Measurements from ENCODE around the gene NES.

Gene NES

DNA sequence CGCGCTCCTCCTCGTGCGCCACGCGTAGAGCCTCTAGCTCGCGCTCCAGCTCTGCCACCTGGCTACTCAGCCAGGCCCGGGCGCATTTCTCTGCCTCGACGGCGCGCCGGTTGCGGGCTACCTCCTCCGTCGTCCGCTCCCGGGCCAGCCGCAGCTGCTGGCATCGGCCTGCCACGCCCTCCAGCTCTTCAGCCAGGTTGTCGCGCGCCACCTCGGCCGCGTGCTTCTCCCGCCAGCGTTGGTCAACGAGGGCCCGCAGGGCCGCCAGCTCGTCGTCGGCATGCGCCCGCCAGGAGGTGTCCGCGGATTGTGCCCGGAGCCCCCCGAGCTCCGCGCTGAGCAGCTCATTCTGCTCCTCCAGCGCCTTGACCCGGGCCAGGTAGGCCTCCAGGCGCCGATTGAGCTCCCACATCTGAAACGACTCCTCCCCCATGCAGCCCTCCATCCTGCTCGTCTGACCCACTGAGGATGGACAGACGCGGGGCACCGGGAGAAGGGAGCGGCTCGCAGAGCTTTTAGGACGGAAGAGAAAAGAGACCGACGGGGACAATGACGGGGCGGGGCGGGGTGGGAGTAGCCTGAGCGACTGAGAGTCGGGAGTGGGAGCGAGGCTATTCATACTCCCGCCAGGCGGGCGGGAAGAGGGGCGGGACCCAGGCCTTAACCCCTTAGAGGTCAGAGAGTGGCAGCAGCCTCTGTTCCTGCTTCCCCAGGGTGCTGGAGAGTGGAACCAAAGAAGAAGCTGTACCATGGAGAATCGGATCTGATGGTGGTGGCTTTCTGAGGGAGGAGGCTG is at the start of gene NES:
NES (minus strand) TSS at position 588 of the 796 bp plus-strand sequence; CDS start at position 445, 143 bp downstream.
- ATAC-seq = no peak

- no peak for ATAC-seq
Measured at GRCh38 chr1:156726549-156727226, 49.5 kb upstream of the NES start.

DNA sequence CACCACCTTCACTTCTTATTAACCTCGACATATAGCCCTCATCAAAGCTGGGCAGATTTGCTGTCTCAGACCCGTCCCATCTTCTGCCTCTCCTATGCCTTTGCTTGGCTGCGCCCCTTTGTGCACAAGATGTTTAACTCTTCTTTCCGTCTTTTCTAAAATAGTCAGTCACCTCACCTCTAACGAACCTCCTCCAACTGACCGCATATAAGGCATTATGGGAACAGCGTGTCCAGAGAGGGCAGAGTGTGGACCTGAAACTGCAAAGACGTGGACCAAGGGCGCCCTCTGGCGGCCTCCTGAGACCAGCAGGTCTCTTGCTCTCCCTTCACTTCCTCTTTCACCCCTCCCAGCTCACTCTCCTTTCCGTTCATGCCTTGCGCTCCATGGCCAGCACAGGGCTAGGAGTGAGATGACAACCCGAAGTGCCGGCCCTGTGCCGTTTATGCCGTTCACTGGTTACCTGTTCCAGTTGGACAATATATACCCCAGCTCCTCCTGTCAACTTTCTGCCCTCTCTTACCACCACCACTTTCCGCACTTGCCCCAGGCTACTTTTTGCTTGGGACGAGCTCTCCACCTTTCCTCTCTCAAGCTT is 48.6 kb upstream of the NES start:
- peak; percentile 19 to 22 for ATAC-seq

DNA sequence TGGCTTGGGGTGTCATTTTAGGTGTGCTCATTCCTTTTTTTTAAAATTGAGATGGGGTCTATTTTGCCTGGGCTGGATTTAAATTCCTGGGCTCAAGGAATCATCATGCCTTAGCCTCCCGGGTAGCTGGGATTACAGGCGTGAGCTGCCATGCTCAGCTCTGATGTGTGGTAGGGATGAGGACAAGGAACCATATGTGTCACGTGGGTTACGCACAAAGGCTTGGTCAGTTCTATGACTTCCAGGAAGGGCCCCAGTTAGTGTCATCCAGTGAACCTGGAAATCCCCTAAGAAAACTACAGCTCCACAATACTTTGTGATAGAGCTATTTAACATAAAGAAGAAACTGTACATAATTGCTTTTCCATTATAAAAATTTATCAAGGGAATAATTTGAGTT is 44.3 kb upstream of the NES start:
- peak; percentile 57 to 58 for ATAC-seq

- ATAC-seq = no peak
Measured at GRCh38 chr1:156721131-156721530, 43.9 kb upstream of the NES start.

DNA sequence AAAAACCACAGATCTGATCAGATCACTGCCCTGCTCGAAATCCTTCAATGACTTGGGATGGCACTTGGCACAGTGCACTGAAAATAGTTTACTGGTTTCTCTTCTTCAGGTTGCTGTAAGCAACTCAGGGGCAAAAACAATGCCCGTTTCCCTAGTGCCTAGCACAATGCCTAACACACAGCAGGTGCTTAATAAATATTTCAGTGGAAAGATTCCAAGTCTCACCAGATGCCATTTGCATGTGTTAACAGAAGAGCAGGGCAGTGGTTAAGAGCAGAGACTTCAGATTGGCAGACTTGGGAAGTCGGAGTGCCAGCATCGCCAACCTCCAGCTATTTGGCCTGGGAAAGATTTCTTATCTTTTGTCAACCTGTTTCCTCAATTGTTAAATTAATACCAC is 40.1 kb upstream of the NES start:
- ATAC-seq = no peak

DNA sequence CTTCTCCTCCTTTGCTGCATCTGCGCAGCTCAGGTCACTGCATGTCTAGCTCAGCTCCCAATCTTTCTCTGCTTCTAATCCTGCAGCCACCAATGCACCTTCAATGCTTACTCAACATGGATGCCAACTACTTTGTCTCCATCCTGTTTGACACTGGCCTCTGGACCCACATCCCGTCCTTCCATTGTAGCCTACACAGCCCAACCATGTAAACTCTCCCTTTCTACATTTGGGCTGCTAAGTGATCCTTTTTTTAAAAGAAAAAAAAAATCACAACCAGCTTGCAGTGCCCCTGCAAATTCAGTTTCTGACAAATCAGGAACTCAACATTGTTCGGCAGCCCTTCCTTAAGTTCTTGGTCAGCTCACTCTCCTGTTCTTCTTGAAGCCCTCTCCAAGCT is 37.6 kb upstream of the NES start:
- ATAC-seq = no peak

GRCh38 chr1:156712626-156713025 is 35.4 kb upstream of the NES start:
- ATAC-seq = no peak

- no peak for ATAC-seq
Measured at GRCh38 chr1:156711011-156711817, 34.0 kb upstream of the NES start.

DNA sequence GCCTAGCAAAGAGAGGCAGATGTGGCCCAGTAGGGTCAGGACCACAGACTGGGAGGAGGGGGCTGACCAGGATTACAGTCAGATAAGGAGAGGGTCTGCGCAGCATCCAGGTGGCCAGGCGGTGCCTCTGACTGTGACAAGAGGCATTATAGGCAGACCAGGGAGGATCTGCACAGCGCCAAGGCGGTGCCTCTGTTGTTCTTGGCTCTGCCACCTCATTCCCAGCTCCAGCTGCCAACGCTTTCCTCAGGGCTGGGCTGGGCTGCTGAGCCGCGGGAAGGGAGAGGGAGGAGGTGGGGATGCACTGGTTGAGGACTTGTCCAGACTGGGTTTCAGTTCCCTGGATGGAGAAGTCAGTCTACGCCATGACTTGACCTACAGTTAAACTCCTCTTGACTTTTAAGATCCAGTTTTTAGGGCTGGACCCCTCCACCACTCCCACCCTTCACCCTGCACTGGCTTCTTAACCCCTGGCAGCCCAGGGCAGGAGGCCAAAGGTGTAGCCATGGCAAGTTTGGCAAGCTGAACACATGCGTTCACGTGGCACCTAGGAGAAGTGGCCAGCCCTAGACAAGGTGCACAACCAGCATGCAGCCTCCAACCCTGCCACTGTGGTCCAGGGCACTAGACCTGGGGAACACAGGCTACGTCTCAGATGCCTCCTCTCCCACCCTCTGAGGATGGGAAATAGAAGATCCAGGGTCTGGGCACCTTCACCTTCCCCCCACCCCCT is 32.7 kb upstream of the NES start:
- no peak for ATAC-seq

GRCh38 chr1:156709031-156709430 is 31.8 kb upstream of the NES start:
- no peak for ATAC-seq

DNA sequence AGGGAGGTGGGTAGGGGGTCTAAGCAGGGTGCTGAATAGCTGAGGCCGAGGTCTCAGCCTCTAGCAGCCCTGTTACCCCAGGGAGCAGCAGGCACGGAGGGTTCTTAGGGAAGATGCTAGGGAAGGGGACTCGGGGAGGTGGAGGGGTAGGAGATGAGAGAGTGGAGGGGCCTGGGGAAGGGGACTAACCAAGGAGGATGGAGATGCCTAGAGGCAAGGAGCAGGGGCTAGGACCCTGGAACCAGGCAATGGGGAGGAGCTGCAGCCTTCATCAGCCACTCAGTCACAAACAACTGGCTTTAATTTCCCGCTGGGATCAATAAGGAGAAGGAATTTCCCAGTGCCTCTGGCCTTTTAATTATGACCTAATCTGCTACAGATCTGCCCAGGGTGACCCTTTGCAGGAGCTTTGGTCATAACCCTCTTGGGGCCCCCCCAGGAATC is 31.0 kb upstream of the NES start:
- ATAC-seq = no peak

DNA sequence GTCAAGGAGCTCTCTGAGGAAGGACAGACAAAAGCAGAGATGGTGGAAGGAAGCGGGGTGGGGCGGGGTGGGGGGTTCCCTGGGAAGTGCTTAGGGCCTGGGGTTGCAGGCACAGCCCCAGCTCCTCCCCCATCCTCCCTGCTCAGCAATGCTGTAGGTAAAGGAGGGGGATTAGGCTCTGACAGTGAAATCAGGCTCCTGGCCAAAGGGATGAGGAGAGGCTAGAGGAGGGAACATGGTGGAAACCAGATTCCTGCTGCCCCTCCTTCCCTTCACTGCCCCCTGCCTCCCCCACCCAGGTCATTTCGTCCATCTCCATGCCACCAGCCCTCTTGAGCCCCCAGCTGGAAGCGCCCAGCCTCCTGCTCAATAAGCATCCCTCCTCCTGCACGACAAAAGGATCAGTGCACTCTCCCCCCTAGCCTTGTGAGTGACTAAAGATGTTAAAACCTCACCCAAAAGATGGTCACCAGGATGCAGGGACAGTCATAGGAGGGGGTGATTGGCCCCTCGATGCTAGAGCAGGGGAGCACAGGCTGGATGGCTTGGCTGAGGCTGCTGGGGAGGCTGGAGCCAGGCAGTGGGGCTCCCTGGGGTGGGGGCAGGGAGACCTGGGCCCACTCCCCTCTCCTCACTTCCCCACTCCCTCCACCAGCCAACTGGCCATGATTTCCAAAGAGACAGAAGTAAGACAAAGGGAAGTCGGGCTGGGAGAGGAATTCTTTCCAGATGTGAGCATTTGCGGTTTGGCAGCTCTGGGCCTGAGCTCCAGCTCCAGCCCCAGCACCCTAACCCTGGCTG is 30.4 kb upstream of the NES start:
- ATAC-seq = no peak

GRCh38 chr1:156706657-156707416 is 29.6 kb upstream of the NES start:
- ATAC-seq = no peak

- peak; percentile 66 to 70 for ATAC-seq
Measured at GRCh38 chr1:156705918-156706656, 28.9 kb upstream of the NES start.

DNA sequence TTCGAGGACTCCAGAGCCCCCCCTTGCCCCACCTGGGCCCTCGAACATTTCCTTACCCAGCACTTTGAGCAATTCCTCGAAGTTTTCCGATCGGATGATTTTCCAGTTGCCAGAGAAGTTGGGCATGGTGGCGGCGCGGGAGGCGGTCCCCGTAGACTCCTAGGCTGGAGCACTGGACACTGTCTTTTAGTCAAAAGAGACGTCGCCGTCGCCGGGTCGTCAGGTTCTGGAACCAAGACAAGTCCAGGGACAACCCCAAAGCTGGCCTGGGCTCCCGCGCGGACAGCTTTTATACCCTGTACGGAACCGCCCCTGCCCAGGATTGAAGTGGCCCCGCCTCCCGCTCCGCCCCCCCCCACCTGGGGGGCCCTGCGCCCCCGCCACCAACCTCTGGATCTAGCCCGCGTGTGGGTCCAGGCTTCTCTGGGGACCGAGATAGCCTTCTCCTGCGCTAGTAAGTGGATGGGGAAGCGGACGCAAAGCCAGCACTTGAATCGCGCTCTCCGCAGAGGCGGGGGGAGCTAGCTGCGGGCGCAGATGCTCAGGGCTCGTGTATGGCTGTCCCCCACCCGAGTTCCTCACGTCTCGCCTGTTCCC is 28.2 kb upstream of the NES start, which contains the start of gene CRABP2:
CRABP2 (minus strand) TSS at position 263 of the 597 bp plus-strand sequence; CDS start at position 126, 137 bp downstream.
- peak; percentile 34 to 40 for ATAC-seq

DNA sequence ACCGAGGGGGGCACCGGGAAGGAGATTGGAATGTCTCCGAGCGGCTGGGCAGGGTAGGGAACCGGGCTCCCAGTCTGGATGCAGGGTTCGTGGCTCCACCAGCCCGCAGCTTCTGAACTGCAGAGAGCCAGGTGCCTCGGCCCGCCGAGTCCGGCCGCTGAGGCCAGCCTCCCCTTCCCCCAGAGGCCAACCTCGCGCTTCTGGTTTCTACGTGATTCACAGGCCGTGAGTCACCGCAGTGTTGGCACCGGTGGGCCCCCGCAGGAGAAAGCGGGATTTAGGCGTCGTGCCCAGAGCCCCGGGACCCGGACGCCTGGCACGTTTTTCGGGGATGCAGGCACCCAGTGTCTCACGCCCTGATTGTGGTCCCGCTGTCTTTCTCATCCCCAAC is 27.7 kb upstream of the NES start:
- peak; percentile 39 to 55 for ATAC-seq

GRCh38 chr1:156704166-156704711 is 27.0 kb upstream of the NES start:
- no peak for ATAC-seq

DNA sequence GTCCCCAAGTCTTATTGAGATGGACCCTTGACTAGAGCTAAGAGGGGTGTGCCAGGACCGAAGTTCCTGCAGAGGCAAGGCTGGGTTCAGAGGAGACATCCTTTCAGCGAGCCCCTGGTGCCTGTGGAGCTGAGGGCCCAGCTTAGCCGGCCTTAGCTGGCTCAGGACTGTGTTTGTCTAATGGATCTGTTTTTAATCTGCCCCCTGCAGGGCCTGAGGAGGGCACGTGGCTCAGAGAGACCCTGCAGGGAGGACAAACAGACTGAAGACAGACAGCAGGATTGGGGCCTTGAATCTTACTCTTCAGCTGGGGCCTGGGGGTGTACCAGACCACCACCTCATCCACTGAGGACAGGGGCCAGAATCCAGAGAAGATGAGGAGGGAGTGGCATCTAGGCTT is 26.5 kb upstream of the NES start:
- ATAC-seq = no peak
